ENCODE measurements around the gene NOC3L.
"Not testable (repeated sequence)": the region's sequence is repeated elsewhere in the genome, so short reads cannot be mapped to it uniquely, and the experiment has no call there.

Gene NOC3L

GRCh38 chr10:94362360-94363250, at the start of gene NOC3L:
Gene NOC3L (minus strand): TSS chr10:94362939. CDS start chr10:94362838, 101 bp downstream.
- peak; percentile 80 for DNase-seq

GRCh38 chr10:94412449-94412848, 49.7 kb upstream of the NOC3L start:
- DNase-seq: no peak

GRCh38 chr10:94411304-94411703, 48.6 kb upstream of the NOC3L start:
- no peak for DNase-seq

- DNase-seq: no peak
Measured at GRCh38 chr10:94409021-94409657, 46.4 kb upstream of the NOC3L start.

GRCh38 chr10:94407668-94408067, 44.9 kb upstream of the NOC3L start:
- no peak for DNase-seq

GRCh38 chr10:94405406-94405805, 42.7 kb upstream of the NOC3L start:
- no peak for DNase-seq

GRCh38 chr10:94403380-94404213, 40.9 kb upstream of the NOC3L start:
- peak; percentile 17 for DNase-seq

- DNase-seq: no peak
Measured at GRCh38 chr10:94402843-94403379, 40.2 kb upstream of the NOC3L start.

GRCh38 chr10:94402204-94402842, 39.6 kb upstream of the NOC3L start, which contains the start of gene TBC1D12:
Gene TBC1D12 (plus strand): TSS chr10:94402541. CDS start chr10:94402614, 73 bp downstream.
- DNase-seq: peak; percentile 84

GRCh38 chr10:94398762-94399161, 36.0 kb upstream of the NOC3L start:
- DNase-seq: no peak

- DNase-seq: no peak
Measured at GRCh38 chr10:94397549-94398370, 35.0 kb upstream of the NOC3L start.

- not testable (repeated sequence) for DNase-seq
Measured at GRCh38 chr10:94392117-94392516, 29.4 kb upstream of the NOC3L start.

- DNase-seq: not testable (repeated sequence)
Measured at GRCh38 chr10:94385733-94386132, 23.0 kb upstream of the NOC3L start.

GRCh38 chr10:94383530-94383929, 20.8 kb upstream of the NOC3L start:
- no peak for DNase-seq

- no peak for DNase-seq
Measured at GRCh38 chr10:94376865-94377264, 14.1 kb upstream of the NOC3L start.

GRCh38 chr10:94375374-94375773, 12.6 kb upstream of the NOC3L start:
- DNase-seq: no peak

- DNase-seq: no peak
Measured at GRCh38 chr10:94370501-94370900, 7.8 kb upstream of the NOC3L start.

- no peak for DNase-seq
Measured at GRCh38 chr10:94366382-94366781, 3.6 kb upstream of the NOC3L start.

- DNase-seq: no peak
Measured at GRCh38 chr10:94364482-94364881, 1.7 kb upstream of the NOC3L start.

GRCh38 chr10:94363251-94363565, 469 bp upstream of the NOC3L start:
- DNase-seq: no peak

- no peak for DNase-seq
Measured at GRCh38 chr10:94361171-94361794, 1.5 kb downstream of the NOC3L start.
